Stimulated activated CD8-positive, alpha-beta memory T cell treated with anti-CD3 and anti-CD28 coated beads, Interleukin-15, amount 100 ng/mL, for 1 hour (primary cell): ENCODE results near the gene TTC4.
"Not testable (repeated sequence)": the region's sequence is repeated elsewhere in the genome, so short reads cannot be mapped to it uniquely, and the experiment has no call there.

Experiments used
- DNase-seq: peaks from one replicate; pipeline ENCODE4 v3.0.0-alpha.2; 2020; ENCODE audit warnings: low read depth

The TTC4 gene

DNA sequence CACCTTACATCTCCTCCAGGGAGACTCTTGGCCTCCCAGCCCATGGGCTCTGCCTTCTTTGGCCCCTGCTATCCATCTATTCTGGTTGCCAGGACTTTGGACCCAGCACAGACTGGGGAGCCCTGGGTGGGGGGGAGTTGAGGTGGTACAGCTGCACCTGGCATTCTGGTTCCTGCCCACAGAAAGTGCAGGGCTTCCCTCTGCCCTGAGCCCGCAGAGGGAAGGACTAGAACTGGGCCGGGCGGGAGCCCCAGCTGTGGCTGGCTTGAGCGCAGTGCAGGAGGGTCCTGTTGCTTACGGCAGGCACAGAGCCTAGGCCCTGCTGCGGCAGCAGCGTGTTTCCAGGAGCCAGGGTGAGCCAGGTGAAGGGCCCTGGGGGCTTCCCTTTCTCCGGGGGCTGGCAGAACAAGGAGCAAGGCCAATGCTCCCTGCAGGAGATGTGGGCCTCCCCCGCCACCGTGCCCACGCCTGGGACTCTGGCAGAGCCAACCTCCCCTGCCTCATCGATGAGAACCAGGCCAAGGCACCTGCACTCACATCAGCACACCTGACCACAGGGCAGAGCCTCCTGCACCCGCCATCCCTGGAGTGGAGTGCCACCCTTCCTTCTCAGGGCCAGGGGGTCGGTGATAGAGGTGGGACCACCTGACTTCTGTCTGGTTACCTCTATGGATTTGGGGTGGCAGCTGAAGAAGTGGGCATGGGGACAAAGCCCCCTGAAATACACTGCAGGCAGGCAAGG, 32.6 kb downstream of the TTC4 start:
- no peak for DNase-seq

DNA sequence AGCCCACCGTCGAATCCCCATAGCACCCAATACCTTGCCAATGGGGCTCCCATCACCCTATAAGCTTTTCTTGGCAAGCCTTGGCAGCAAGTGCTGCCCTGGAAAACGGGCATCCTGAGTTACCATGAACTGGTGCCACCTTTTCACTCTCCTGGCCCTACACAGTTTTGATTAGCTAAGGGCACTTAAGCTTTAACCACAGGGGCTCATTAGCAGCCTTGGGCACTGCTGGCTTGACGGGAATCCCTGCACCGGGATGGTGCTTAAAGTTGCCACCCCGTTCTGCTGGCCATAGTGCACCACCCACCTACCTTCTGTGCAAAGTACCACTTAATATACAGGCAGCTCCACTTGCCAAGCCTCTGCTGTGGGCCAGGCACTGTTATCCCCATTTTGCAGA, 34.9 kb downstream of the TTC4 start:
- DNase-seq = no peak

DNA sequence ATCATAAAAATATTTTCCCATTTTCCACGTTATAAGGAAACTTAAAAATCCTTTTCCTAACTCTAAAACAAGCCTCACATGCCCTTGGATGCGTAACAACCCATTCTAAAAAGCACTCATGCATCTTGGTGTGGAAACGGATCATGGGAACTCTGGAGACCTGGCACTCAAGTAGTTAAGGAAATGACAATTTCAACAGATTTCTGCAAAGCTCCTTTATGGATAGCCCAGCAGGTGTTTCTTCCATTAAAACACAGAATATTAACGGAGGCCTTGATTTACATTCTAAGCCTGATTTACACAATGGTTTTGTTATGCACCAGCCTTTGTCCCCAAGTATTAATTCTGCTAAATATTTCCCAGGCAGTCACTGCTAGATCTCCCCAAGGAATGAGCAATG, 35.8 kb downstream of the TTC4 start:
- DNase-seq = no peak

DNA sequence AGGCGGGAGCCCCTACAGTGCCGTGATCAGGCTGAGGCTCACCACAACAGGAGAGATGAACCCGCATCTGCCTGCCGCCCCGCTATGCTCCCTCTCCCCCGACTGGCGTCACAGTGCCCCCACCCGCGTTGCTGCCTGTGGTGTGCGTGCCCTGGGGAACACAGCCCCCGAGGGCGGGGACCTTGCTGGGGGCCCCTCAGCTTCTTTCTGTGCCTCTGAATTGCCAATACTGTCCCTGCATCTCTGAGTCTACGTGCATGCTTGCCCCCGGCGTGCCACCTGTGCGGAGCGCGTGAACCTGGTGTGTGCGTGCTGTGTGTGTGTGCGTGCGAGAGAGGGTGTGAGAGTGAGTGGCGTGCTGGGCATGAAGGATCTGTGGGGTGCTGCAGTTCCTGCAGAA, 38.4 kb downstream of the TTC4 start:
- no peak for DNase-seq

DNA sequence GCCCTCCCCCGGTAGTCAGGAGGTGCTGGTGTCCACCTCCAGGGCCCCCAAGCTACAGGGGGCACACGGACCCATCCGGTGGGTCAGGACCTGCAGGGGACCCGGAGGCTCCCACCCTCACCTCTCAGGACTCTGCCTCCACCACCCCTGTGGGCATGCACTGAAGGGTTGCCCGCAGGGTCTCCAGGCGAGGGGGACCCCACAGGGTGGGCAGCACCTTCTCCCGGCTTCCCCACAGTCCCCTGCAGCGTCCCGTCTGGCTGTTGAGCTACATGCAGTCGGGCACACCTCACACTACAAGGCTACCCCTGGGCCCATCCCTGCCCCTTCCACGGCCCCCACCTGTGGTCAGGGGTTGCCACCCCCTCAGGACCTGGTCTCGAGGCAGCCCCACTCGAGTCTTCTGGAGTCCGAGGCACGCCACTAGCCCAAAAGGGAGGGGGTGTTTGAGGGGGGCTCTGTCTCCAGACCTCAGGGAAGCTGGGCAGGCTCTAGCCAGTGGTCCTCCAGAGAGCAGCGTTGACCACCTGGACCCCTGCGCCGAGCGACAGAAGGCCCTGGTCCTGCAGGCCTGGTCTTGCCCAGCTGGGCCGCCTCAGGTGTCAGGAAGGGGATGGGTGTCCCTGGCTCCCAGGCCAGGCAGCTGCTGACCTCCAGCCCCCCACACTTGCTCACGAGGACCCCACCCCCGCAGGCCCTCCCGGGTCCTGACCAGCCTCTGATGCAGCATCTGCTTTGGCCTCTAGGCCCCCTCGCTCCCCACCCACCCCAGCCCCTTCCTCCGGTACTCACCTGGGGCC, 39.0 kb downstream of the TTC4 start:
- DNase-seq = no peak

DNA sequence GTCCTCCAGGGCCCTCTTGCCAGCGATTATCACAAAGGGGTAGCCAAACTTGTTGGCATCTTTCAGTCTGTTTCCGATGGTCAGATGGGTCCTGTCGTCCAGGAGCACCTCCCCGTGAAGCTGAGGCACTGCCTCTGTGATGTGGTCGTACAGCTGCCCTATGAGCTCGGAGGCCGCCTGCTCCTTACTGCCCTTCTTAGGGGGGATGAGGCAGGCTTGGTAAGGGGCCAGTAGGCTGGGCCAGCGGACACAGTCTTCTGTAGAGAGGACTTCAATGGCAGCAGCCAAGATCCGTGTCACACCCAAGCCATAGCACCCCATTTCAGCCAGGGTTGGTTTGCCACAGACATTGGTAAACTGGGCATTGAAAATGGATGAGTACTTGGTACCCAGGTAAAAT, 42.2 kb downstream of the TTC4 start:
- no peak for DNase-seq

DNA sequence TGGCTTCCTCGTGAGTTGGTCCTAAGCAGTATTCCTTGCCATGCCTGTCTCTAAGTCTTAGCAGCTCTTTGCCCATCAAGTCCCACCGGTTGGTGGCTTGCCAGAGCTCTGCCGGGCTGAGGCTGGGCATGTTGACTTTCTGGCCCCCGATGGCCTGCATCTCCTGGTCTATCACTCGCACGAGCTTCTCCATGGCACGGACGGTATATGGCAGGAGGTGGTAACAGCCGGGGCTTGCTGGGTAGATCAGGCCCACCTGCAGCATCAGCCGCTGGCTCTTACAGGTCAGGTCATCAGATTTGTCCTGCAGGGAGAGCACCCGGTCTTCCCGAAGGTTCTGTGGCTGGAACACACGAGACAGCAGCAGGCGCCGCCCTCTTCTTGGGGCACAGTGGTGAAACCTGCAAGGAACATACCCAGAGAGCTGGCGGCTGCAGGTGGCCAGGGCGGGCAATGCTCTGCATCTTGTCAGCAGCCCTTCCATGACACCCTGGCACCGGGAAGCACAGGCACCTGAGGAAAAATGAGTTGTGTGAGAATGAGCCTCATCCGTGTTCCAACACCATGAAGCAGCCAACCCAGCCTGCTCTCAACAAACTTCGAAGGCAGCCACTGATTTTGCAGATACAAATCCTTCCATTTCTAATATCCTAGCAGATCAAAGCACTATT, 43.2 kb downstream of the TTC4 start:
- DNase-seq = no peak

DNA sequence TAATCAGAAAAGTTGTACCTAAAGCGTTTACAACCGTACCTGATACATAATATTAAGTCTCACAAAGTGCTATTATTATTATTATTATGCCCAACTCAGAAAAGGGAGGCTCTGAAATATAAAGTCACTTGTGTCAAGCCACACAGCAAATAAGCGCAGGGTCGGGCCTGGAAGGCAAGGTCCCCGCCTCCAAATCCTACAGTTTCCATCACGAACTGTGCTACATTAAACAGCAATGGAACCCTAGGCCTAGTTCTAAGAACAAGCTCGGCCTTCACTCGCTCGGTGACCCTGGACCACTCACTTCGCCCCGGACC, 48.1 kb downstream of the TTC4 start:
- DNase-seq = no peak

DNA sequence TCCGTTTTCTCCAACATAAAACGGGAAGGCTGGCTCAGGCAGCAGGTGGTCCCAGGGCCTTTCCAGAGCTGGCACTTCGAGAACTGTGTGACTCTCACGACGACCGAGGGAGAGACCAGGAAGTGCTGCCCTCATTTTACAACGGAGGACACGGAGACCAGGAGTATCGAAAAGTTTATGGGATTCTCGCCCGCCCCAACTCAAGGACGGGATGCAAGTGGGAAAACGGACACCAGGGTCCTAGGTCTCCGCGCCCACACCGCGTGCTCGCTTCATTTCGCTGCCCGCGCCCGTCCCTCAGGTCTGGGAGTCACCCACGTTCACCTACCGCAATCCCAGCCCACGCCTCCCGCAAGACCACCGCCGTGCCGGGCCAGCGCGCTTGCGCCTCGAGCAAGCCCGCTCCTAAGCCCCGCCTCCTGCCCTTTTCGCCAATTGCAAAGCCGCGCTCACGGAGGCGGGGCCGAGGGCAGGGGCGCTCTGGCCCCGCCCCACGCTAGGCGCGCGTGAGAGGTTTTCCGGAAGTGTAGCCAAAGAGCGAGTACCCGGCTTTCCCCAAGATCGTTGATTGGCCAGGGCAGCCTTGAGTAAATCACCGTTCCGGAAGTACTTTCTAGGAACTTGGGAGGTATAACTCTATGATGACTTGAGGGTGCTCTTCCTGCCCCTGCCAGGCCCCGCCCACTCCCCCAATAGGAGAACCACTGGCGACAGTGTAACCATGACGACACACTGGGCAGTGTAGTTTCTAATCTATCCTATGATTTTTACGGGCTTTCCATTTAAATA, 48.7 kb downstream of the TTC4 start, which contains the start of gene PARS2:
TSS of gene PARS2 (minus strand) at position 391 of the 789 bp plus-strand sequence. CDS start 5,362 bp downstream, outside the sequence.
- peak; percentile 84 for DNase-seq

DNA sequence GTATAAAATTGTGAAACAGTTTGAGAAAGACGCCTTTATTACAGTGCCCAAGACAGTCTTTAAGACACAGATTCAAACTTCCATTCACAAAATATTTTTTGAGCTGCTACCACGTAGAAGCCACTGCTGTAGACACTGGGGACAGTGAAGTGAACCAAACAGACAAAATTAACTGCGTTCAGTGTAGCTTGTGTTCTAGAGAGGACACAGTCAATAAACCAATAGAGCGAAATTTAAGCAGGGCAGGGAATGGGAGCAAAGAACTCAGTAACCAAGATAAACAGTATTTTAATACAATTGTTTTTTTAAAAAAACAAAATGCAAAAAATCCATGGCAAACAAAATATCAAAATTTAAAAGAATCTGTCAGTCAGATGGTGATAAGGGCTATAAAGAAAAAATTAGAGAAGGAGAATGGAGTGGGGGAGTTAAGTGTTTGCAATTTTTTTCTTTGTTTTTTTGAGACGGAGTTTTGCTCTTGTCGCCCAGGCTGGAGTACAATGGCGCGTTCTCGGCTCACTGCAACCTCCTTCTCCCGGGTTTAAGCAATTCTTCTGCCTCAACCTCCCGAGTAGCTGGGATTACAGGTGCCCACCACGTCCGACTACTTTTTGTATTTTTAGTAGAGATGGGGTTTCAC, 49.4 kb downstream of the TTC4 start:
- DNase-seq = no peak

DNA sequence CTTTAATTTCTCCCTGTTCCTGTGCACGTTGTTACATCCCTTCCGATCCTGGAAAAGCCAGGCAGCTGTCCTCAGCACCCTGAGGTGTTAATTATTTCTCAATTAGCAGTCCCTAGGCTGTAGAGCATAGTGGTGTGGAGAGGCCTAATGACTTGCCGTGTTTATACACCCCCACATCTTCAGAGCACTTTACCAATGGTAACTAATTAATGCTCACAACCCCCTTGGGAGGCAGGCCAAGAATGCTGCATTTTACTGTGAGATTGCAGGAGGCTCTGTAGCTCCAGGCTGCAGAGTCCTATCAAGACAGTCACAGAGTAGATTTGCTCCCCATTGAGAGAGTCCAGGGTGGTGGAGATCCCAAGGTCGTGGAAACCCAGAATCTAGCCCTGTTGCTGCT, 51.1 kb downstream of the TTC4 start:
- no peak for DNase-seq

DNA sequence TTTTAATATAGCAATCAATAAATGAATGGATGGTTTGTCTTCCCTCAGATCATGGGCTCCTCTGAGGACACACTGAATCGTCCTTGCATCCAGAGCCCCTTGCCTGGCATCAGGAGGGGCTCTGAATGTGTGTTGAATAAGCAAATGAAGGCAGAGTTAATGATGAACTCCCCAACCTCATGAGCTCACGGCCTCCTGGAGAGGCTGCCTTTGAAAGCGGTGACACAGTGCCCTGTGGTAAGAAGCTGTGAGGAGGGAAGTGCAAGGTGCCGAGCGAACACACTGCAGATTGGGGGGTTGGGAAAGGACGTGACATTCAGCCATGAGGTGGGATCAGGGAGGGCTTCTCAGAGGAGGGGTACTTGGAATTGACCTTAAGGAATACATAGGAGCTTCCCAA, 51.9 kb downstream of the TTC4 start:
- no peak for DNase-seq

DNA sequence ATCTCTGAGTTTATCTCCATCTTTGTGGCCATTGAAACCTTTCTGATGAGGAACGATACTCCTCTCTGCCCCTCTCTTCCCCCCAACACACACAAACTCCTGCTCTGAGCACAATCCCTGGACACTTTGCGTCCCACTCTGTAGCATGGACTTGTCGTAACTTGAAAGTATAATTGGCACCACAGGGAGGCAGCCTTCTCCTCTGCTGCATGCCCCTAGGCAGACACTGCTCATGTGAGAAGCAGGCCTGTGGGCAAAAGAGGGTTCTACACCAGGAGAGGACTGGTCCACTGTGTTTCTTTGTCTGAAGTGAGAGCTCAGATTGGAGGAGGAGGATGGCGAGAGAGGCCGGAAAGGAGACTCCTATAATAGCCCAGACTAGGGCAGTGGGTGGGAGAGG, 52.4 kb downstream of the TTC4 start:
- DNase-seq = no peak

DNA sequence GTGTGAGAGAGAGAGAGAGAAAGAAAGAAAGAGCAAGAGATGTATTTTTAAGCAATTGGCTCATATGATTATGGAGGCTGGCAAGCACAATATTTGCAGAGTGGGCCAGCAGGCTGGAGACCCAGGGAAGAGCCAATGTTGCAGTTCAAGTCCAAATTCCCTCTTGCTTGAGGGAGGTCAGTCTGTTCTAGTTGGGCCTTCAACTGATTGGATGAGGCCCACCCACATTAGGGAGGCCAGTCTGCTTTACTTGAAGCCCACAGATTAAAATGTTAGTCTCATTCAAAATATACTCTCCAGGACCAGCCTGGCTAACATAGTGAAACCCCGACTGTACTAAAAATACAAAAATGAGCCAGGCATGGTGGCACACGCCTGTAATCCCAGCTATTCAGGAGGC, 57.3 kb downstream of the TTC4 start:
- DNase-seq = no peak

DNA sequence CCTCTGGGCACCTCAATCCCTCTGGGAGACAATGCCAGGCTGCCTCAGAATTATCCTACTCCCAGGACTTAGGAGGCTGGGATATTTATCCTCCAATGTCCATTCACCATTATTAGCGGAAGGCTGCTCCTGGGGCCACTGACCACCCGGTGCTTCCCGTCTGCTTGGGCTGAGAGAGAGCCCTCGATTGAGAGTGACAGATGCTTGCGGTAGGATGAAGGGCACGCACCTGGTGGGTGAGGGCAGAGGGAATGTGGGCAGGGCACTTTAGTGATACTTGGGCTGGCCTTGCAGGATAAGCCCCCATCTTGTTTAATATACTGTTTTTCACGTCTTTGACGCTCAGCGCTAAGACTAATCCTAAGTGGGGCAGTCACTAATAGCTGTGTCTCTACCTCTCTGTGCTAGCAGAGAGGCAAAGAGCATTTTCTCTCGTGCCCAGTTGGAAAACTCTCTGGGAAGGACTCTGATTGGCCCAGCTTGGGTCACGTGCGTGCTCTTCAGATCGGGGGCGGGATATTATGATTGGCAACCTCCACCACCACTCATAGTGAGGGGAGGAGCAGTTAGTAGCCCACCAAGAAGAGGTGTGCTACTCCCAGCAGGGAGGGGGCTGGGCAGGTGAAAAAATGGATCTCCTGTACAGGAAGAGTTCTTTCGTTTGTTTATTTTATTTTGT, 59.3 kb downstream of the TTC4 start:
- no peak for DNase-seq

DNA sequence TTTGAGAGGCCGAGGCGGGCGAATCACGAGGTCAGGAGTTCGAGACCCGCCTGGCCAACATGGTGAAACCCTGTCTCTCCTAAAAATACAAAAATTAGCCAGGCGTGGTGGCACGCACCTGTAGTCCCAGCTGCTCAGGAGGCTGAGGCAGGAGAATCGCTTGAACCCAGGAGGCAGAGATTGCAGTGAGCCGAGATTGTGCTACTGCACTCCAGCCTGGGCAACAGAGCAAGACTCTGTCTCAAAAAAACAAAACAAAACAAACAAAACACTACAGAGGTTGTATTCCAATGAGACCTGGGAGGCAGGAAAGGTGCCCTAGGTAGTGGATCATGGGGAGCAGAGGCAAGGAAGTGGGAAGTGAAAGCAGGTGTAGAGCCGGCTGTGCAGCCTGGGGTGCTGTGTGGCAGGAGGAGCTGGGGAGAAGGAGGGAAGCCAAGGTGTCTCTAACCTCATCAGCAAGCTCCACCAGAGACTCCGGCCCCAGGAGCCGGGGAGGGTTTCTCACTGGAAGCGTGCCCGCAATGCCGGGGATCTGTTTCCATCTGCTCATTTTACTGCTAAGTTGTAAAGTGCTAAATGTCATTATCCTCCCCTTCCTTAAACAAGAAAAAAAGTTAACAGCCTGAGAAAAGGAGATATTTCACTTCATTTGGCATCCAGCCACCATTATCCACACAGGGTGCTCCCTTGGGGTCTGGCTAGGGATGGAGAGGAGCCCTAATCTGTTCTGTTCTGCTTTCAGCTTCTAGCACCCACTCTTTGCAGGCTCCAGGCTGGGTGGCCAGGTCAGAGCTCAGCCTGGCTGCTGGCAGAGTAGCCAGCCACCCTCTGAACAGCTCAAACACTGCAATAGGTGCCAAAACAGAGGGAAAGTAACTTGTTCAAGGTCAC, 60.4 kb downstream of the TTC4 start:
- DNase-seq = not testable (repeated sequence)

DNA sequence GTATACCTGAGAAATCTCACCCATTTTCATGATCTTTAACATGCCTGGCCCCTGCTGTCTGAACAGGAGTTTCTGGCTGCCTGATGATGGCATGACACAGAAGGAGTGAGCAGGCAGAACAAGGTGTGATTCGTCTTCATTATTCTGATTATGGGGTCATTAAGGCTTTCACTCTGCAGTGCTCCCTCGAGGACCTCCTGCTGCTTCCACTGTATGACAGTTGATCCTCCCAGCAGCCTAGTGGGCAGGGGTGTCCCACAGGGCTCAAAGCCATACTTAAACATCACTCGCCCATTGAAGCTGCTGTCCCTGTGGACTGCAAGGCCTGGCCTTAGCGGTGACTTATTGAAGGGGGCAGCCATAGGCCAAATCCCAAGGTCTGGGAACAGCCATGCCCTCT, 61.4 kb downstream of the TTC4 start:
- no peak for DNase-seq

DNA sequence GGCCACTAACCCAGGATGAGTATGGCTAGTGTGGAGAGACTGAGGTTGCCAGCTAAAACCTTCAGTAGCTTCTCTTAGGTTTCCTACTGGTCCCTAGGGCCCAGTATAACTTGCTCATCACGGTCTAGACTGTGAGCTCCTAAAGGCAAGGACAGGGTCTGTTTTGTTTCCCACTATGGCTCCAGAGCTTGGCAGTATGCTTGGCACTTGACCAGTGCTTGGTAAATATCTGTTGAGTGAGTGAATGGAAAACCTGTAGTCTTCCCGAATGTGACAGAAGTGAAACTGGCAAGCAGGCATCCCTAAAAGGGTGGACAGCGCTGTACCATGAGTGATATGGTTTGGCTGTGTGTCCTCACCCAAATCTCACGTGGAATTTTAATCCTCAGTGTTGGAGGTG, 61.8 kb downstream of the TTC4 start:
- DNase-seq = no peak

DNA sequence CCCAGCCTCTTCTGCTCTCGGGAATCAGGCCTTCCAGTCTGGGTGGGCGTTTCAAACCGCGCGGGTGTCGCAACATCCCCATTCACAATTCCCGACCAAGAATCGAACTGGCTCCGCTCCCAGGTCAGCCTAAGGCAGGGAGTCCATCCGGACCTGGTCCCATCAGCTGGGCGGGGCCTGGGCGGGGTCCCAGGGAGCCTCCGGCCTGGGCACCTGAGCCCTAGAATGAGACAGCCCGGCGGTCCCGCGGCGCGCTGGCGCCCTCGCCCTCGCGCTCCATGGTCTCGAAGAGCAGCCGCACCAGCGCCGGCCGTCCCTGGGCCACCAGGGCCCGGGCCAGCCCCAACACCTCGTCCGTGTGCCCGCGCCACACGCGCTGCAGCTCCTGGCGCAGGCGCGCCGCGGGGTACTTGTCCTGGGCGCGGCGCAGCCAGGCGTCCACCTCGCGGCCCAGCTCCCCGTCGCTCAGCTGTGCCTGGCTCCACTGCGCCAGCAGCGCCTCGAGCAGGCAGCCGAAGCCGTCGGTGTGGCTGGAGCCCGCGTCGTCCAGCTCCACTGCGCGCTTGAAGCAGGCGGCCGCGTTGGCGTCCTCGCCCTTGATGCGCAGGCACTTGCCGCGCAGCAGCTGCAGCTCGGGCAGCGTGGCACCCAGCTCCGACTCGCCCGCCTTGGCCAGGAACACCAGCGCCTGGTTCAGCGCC, 65.5 kb downstream of the TTC4 start:
- DNase-seq = no peak

DNA sequence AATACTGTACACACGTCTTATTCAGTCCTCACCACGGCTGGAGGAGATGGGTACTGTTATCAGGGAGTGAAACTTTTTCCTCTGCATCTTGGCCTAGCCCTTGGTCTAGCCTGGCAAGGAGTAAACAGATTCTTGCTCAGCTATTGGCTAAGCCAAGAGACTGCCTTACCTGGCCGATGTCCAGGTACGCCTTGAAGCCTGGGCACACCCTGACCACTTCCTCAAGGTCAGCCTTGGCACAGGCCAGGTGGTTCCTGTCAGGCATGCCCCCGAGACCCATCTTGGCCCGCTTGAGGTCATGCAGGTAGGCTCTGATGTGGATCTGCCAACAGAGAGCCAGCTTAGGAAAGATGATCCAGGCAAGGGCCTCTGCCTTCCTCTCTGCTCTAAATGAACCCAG, 66.5 kb downstream of the TTC4 start:
- no peak for DNase-seq
